ENCODE measurements around the gene PPP3CA.

GRCh38 chr4:101123231-101123630 is 224.1 kb downstream of the PPP3CA start:
- no peak for TF ChIP-seq CTCF (IDR thresholded peaks at IDR 0.05)
- TF ChIP-seq POLR2A (IDR thresholded peaks at IDR 0.05): no peak
